Stomach (tissue), 9 donors: ENCODE data around the gene OBSCN. TPM values are rescaled to one million over a fixed set of nuclear protein-coding genes. Genes with fewer than 3 reads are reported as not detected.
A peak's percentile ranks its signal among the peaks of the same experiment; 100 is the strongest.

Experiments
- DNase-seq, 2 donors: peaks; one replicate each; pipeline versions ENCODE4 v3.0.0 to v3.0.0-alpha.2; 2013 to 2019
- H3K27ac ChIP-seq, 5 donors: fragments of 200-600 bp in 4 of 5; sonication (generic) in 4 of 5; one replicate each; pipeline ENCODE4 v1.5.1; 2013 to 2019; ENCODE audit warnings: mild to moderate bottlenecking in 1 of 5, moderate library complexity in 1 of 5
- H3K27me3 ChIP-seq, 3 donors: fragments of 200-600 bp; sonication (generic); one replicate each; pipeline ENCODE4 v1.5.1; 2017 to 2019; ENCODE audit warnings: mixed run types in 1 of 3
- H3K36me3 ChIP-seq, 4 donors: fragments of 200-600 bp; sonication (generic); 1 replicate in 3 of 4; 2 replicates in 1 of 4; pipeline ENCODE4 v1.5.1; 2016 to 2019
- H3K4me1 ChIP-seq, 4 donors: fragments of 200-600 bp; sonication (generic); one replicate each; pipeline ENCODE4 v1.5.1; 2016 to 2019
- H3K4me3 ChIP-seq, 4 donors: fragments of 200-600 bp; sonication (generic) in 3 of 4; one replicate each; pipeline ENCODE4 v1.5.1; 2016 to 2019; ENCODE audit warnings: mild to moderate bottlenecking in 1 of 4
- H3K9me3 ChIP-seq, 4 donors: fragments of 200-600 bp; sonication (generic); one replicate each; pipeline ENCODE4 v1.5.1; 2016 to 2019
- EP300 ChIP-seq: sonication (generic); formaldehyde crosslinking; IDR thresholded peaks from one replicate; pipeline ENCODE4 v1.6.1; 2017; ENCODE audit warnings: antibody characterized with exemption
- POLR2A ChIP-seq, 4 donors: fragments of 450-650 bp; IDR thresholded peaks; one replicate each; pipeline ENCODE4 v1.6.1; 2016; ENCODE audit warnings: antibody characterized with exemption in 4 of 4, control low read depth in 2 of 4, mild to moderate bottlenecking in 1 of 4, moderate library complexity in 1 of 4
- POLR2AphosphoS5 ChIP-seq, 3 donors: sonication (generic); formaldehyde crosslinking; IDR thresholded peaks; one replicate each; pipeline ENCODE4 v1.6.1; 2016; ENCODE audit warnings: antibody characterized with exemption in 3 of 3
- WGBS, 5 donors: extraction: QIAGEN DNeasy Blood & Tissue Kit in 3 of 5; methylation state at CpG; one replicate each; pipeline versions ENCODE4 v1.1.5 to v1.1.7; 2013 to 2018; 5-methylcytosine and 5-hydroxymethylcytosine counted together
- intact Hi-C: fragments of 100-400 bp; cut with DNase I; formaldehyde crosslinking; loops from one replicate; pipeline ENCODE4 v1.15.1; 2023; ENCODE audit warnings: low total_unique reads
- polyA plus RNA-seq, 3 donors: library from polyadenylated mRNA; stranded (reverse); fragments of 200-250 nt; gene quantifications; one replicate each; pipeline ENCODE4 v1.2.3, GENCODE V29; 2013
- total RNA-seq, 5 donors: library from RNA; depleted of rRNA; stranded (reverse); fragments of >200 nt; gene quantifications; one replicate each; pipeline versions ENCODE4 v1.1.0 to v1.2.3, GENCODE V29; 2014 to 2016
- TF ChIP-seq, protein P1 (sequence below), 7 experiments: fragments of 450-650 bp in 4 of 7; fragments of 200-600 bp in 3 of 7; sonication (generic) in 3 of 7; IDR thresholded peaks; one replicate each; pipeline ENCODE4 v1.5.1; 2016 to 2019; ENCODE audit warnings: antibody characterized with exemption in 7 of 7, control low read depth in 2 of 7, mild to moderate bottlenecking in 1 of 7
- donor health status: healthy with polysubstance abuse.
- donor health status: Bipolar disorder and iron deficiency.
- donor health status: healthy.

OBSCN gene
- total and polyA plus RNA-seq, 8 donors: 7.2 to 111 (median 24.7) TPM

DNA sequence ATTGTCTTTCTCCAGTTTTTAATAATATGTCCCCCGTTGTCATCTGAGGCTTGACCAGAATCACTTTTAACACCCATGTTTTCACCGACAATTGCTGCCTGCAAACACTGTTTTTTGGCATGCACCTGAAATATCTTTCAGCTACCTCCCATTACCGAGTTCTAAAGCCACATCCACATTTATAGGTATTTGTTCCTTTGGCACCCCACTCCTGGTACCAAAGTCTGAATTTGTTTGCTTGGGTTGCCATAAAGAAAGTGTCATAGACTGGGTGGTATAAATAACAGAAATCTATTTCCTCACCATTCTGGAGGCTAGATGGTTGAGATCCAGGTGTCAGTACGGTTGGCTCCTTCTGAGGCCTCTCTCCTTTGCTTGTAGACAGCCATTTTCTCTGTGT lies 94.2 kb downstream of the OBSCN start:
- peaks cover 0 to 3% (median 0%) of the 10 kb centered on the region in 3 donors for H3K27me3 ChIP-seq
- H3K4me1 ChIP-seq: no peaks in the 10 kb centered on the region
- no peak overlapping the region for H3K27ac ChIP-seq
- 91 to 97% (median 94%) methylated on average over 4 of the region's 4 CpGs for WGBS, 5 donors
- peaks cover 17 to 47% (median 33%) of the 10 kb centered on the region in 4 donors for H3K9me3 ChIP-seq
- no peak for DNase-seq
- intact Hi-C loops: no loop called here
- H3K36me3 ChIP-seq: peaks cover 0 to 43% (median 3%) of the 10 kb centered on the region in 4 donors
- TF ChIP-seq POLR2AphosphoS5 (IDR thresholded peaks at IDR 0.05) (no peak), POLR2A (IDR thresholded peaks at IDR 0.05) (no peak), EP300 (no peak)
- TF ChIP-seq, protein P1, sequence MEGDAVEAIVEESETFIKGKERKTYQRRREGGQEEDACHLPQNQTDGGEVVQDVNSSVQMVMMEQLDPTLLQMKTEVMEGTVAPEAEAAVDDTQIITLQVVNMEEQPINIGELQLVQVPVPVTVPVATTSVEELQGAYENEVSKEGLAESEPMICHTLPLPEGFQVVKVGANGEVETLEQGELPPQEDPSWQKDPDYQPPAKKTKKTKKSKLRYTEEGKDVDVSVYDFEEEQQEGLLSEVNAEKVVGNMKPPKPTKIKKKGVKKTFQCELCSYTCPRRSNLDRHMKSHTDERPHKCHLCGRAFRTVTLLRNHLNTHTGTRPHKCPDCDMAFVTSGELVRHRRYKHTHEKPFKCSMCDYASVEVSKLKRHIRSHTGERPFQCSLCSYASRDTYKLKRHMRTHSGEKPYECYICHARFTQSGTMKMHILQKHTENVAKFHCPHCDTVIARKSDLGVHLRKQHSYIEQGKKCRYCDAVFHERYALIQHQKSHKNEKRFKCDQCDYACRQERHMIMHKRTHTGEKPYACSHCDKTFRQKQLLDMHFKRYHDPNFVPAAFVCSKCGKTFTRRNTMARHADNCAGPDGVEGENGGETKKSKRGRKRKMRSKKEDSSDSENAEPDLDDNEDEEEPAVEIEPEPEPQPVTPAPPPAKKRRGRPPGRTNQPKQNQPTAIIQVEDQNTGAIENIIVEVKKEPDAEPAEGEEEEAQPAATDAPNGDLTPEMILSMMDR (IDR thresholded peaks at IDR 0.05): no peak
- H3K4me3 ChIP-seq: no peak overlapping the region

DNA sequence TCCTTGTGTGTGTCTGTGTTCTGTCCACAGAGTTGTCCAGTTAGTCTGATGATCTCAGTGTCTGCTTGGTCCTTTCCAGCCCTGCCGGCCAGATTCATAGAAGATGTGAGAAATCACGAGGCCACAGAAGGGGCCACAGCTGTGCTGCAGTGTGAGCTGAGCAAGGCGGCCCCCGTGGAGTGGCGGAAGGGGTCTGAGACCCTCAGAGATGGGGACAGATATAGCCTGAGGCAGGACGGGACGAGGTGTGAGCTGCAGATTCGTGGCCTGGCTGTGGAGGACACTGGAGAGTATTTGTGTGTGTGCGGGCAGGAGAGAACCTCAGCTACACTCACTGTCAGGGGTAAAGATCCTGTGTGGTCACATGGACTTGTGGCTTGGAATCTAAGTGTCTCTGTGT lies 95.8 kb downstream of the OBSCN start:
- peaks cover 15 to 39% (median 26%) of the 10 kb centered on the region in 4 donors for H3K9me3 ChIP-seq
- H3K27ac ChIP-seq: no peak overlapping the region
- intact Hi-C loops: no loop called here
- H3K4me1 ChIP-seq: no peaks in the 10 kb centered on the region
- no peak for DNase-seq
- 72 to 91% (median 84%) methylated on average over 9 of the region's 9 CpGs for WGBS, 5 donors
- peaks cover 0 to 7% (median 0%) of the 10 kb centered on the region in 3 donors for H3K27me3 ChIP-seq
- no peak overlapping the region for H3K4me3 ChIP-seq
- H3K36me3 ChIP-seq: peaks cover 0 to 39% (median 1%) of the 10 kb centered on the region in 4 donors
- TF ChIP-seq, protein P1 (IDR thresholded peaks at IDR 0.05): no peak
- TF ChIP-seq POLR2AphosphoS5 (IDR thresholded peaks at IDR 0.05) (no peak), POLR2A (IDR thresholded peaks at IDR 0.05) (no peak), EP300 (no peak)

- 81 to 87% (median 84%) methylated on average over 8 of the region's 8 CpGs for WGBS, 5 donors
- peak in 1 of 2 donors; percentile 11 for DNase-seq
- Histone ChIP-seq H3K4me1 (no peaks in the 10 kb centered on the region), H3K9me3 (peaks cover 15 to 39% (median 26%) of the 10 kb centered on the region in 4 donors), H3K27ac (no peak overlapping the region), H3K27me3 (peaks cover 0 to 7% (median 0%) of the 10 kb centered on the region in 3 donors), H3K4me3 (no peak overlapping the region), H3K36me3 (peaks cover 0 to 32% (median 0%) of the 10 kb centered on the region in 4 donors)
- no peak for TF ChIP-seq POLR2A (IDR thresholded peaks at IDR 0.05)
- no peak for TF ChIP-seq EP300
- TF ChIP-seq, protein P1 (IDR thresholded peaks at IDR 0.05): no peak
- TF ChIP-seq POLR2AphosphoS5 (IDR thresholded peaks at IDR 0.05): no peak
- intact Hi-C loops: no loop called here
Measured at GRCh38 chr1:228304225-228304624, 96.4 kb downstream of the OBSCN start.

DNA sequence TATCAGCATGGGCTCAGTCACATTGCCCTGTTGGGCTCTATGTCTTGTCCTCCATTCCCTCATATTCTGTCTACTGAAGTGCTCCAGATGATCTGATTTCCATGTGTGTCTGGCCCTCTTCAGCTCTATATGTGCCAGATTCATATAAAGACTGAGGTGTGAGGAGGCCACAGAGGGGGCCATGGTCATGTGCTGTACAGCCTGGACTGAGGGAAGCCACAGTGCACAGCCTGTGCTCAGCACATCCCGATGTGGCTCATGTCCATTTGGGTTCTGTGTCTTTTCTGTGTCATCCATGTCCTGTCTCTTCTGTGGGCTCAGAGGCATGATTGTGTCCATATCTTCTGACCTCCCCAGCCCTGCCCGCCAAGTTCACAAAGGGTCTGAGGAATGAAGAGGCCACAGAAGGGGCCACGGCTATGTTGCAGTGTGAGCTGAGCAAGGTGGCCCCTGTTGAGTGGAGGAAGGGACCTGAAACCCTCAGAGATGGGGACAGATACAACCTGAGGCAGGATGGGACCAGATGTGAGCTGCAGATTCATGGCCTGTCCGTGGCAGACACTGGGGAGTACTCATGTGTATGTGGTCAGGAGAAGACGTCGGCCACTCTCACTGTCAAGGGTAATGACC lies 97.0 kb downstream of the OBSCN start:
- WGBS, 5 donors: 79 to 90% (median 83%) methylated on average over 6 of the region's 6 CpGs
- intact Hi-C loops: no loop called here
- Histone ChIP-seq H3K36me3 (peaks cover 0 to 29% (median 0%) of the 10 kb centered on the region in 4 donors), H3K4me1 (no peaks in the 10 kb centered on the region), H3K27ac (no peak overlapping the region), H3K4me3 (no peak overlapping the region), H3K27me3 (peaks cover 0 to 7% (median 0%) of the 10 kb centered on the region in 3 donors), H3K9me3 (peaks cover 15 to 39% (median 26%) of the 10 kb centered on the region in 4 donors)
- DNase-seq: peak in 1 of 2 donors; percentile 11
- TF ChIP-seq, protein P1 (IDR thresholded peaks at IDR 0.05): no peak
- TF ChIP-seq EP300: no peak
- TF ChIP-seq POLR2AphosphoS5 (IDR thresholded peaks at IDR 0.05): no peak
- TF ChIP-seq POLR2A (IDR thresholded peaks at IDR 0.05): no peak
